Liver (tissue), 9 donors: ENCODE results near the gene HPCAL1. TPM values are rescaled to one million over a fixed set of nuclear protein-coding genes. Genes with fewer than 3 reads are reported as not detected.

Source experiments
- DNase-seq: peaks from one replicate; pipeline ENCODE4 v3.0.0-alpha.2; 2017; ENCODE audit warnings: low spot score
- H3K27ac ChIP-seq, 2 donors: one replicate each; pipeline ENCODE4 v1.7.0; 2013; ENCODE audit warnings: inconsistent platforms in 2 of 2, low read length in 2 of 2, control low read depth in 1 of 2, low read depth in 1 of 2, mild to moderate bottlenecking in 1 of 2
- H3K27me3 ChIP-seq, 4 donors: one replicate each; pipeline versions ENCODE4 v1.6.1 to v1.7.0; 2013; ENCODE audit warnings: low read length in 3 of 4, inconsistent platforms in 1 of 4, mild to moderate bottlenecking in 1 of 4, moderate library complexity in 1 of 4; ENCODE audit not compliant: control insufficient read depth in 4 of 4, insufficient read depth in 4 of 4
- H3K36me3 ChIP-seq, 4 donors: one replicate each; pipeline versions ENCODE4 v1.6.1 to v1.7.0; 2013; ENCODE audit warnings: low read length in 3 of 4, mild to moderate bottlenecking in 3 of 4, low read depth in 1 of 4, moderate library complexity in 1 of 4; ENCODE audit not compliant: control insufficient read depth in 4 of 4, insufficient read depth in 3 of 4
- H3K4me1 ChIP-seq, 4 donors: one replicate each; pipeline versions ENCODE4 v1.6.1 to v1.7.0; 2013; ENCODE audit warnings: low read length in 3 of 4, mild to moderate bottlenecking in 3 of 4, moderate library complexity in 1 of 4; ENCODE audit not compliant: control insufficient read depth in 4 of 4, insufficient read depth in 4 of 4
- H3K4me3 ChIP-seq, 3 donors: one replicate each; pipeline versions ENCODE4 v1.6.1 to v1.7.0; 2013; ENCODE audit warnings: low read length in 3 of 3, control low read depth in 1 of 3, low read depth in 1 of 3, mild to moderate bottlenecking in 1 of 3
- H3K9ac ChIP-seq, 2 donors: one replicate each; pipeline ENCODE4 v1.7.0; 2013; ENCODE audit warnings: low read length in 2 of 2, mild to moderate bottlenecking in 2 of 2, moderate library complexity in 2 of 2, control low read depth in 1 of 2, low read depth in 1 of 2
- H3K9me3 ChIP-seq, 4 donors: one replicate each; pipeline versions ENCODE4 v1.6.1 to v1.7.0; 2013; ENCODE audit warnings: low read length in 3 of 4; ENCODE audit not compliant: control insufficient read depth in 4 of 4
- ATF3 ChIP-seq: IDR thresholded peaks from 2 replicates; pipeline ENCODE4 v1.6.1; 2016; ENCODE audit warnings: antibody characterized with exemption
- EGR1 ChIP-seq, 2 donors: IDR thresholded peaks; 2 replicates each; pipeline ENCODE4 v1.6.1; 2016 to 2018; ENCODE audit warnings: antibody characterized with exemption in 2 of 2, low read depth in 2 of 2
- FOXA1 ChIP-seq: IDR thresholded peaks from 2 replicates; pipeline ENCODE4 v1.6.1; 2016; ENCODE audit warnings: antibody characterized with exemption
- FOXA2 ChIP-seq: IDR thresholded peaks from 2 replicates; pipeline ENCODE4 v1.6.1; 2016; ENCODE audit warnings: antibody characterized with exemption
- GABPA ChIP-seq, 2 donors: IDR thresholded peaks in 1 of 2; conservative IDR thresholded peaks in 1 of 2; 2 replicates each; pipeline ENCODE4 v1.6.1; 2016; ENCODE audit warnings: antibody characterized with exemption in 2 of 2, mild to moderate bottlenecking in 1 of 2, moderate library complexity in 1 of 2
- HNF4A ChIP-seq, 2 donors: conservative IDR thresholded peaks; 2 replicates each; pipeline ENCODE4 v1.6.1; 2016; ENCODE audit warnings: antibody characterized with exemption in 2 of 2, mild to moderate bottlenecking in 2 of 2
- HNF4G ChIP-seq: IDR thresholded peaks from 2 replicates; pipeline ENCODE4 v1.6.1; 2016; ENCODE audit warnings: antibody characterized with exemption
- JUND ChIP-seq, 2 donors: IDR thresholded peaks; 2 replicates each; pipeline ENCODE4 v1.6.1; 2016; ENCODE audit warnings: antibody characterized with exemption in 2 of 2
- NR2F2 ChIP-seq: IDR thresholded peaks from 2 replicates; pipeline ENCODE4 v1.6.1; 2016; ENCODE audit warnings: antibody characterized with exemption
- RAD21 ChIP-seq, 2 donors: IDR thresholded peaks; 2 replicates each; pipeline ENCODE4 v1.6.1; 2016; ENCODE audit warnings: antibody characterized with exemption in 2 of 2, mild to moderate bottlenecking in 2 of 2
- RXRA ChIP-seq, 2 donors: IDR thresholded peaks; 2 replicates each; pipeline ENCODE4 v1.6.1; 2017 to 2018; ENCODE audit warnings: antibody characterized with exemption in 2 of 2, mild to moderate bottlenecking in 1 of 2
- SP1 ChIP-seq: IDR thresholded peaks from 2 replicates; pipeline ENCODE4 v1.6.1; 2018; ENCODE audit warnings: antibody characterized with exemption, mild to moderate bottlenecking
- TAF1 ChIP-seq: conservative IDR thresholded peaks from 2 replicates; pipeline ENCODE4 v1.6.1; 2016; ENCODE audit warnings: antibody characterized with exemption, mild to moderate bottlenecking
- YY1 ChIP-seq: IDR thresholded peaks from 2 replicates; pipeline ENCODE4 v1.6.1; 2016; ENCODE audit warnings: antibody characterized with exemption, mild to moderate bottlenecking
- WGBS: extraction: QIAGEN DNeasy Blood & Tissue Kit; methylation state at CpG from one replicate; pipeline ENCODE4 v1.1.7; 2013; 5-methylcytosine and 5-hydroxymethylcytosine counted together
- polyA plus RNA-seq, 2 donors: library from polyadenylated mRNA; stranded (reverse) in 1 of 2; unstranded in 1 of 2; fragments of 200-250 nt in 1 of 2; fragments of >200 nt in 1 of 2; fragmentation: Nextera tagmentation in 1 of 2; extraction: Ambion mirVana in 1 of 2; gene quantifications; one replicate each; pipeline versions ENCODE4 v1.2.1 to v1.2.3, GENCODE V29; 2013 to 2015
- total RNA-seq, 2 donors: library from RNA; depleted of rRNA; stranded (reverse); fragments of >200 nt; gene quantifications; one replicate each; pipeline ENCODE4 v1.2.3, GENCODE V29; 2014
- TF ChIP-seq, protein P1 (sequence below): IDR thresholded peaks from 2 replicates; pipeline ENCODE4 v1.6.1; 2016; ENCODE audit warnings: antibody characterized with exemption, mild to moderate bottlenecking
- TF ChIP-seq, protein P2 (sequence below): fragments of 150-350 bp; IDR thresholded peaks from 2 replicates; pipeline ENCODE4 v1.5.1; 2017; ENCODE audit warnings: improper control_type of control experiment, low read depth, low read length; ENCODE audit not compliant: missing input control
- donor health status: healthy.
- donor health status: healthy.
- donor health status: healthy.
- donor health status: healthy.
- donor health status: healthy.

HPCAL1 gene
- total and polyA plus RNA-seq, 4 donors = 17.3 to 27.9 (median 22.9) TPM

- WGBS = 81% methylated on average over 7 of the region's 7 CpGs
- no peak for TF ChIP-seq FOXA2
- no peak for TF ChIP-seq YY1
- H3K9ac ChIP-seq = no peak overlapping the region
- H3K27me3 ChIP-seq = no peaks in the 10 kb centered on the region
- no peak overlapping the region for H3K4me3 ChIP-seq
- H3K9me3 ChIP-seq = no peaks in the 10 kb centered on the region
- peaks cover 0 to 24% (median 7%) of the 10 kb centered on the region in 4 donors for H3K4me1 ChIP-seq
- H3K27ac ChIP-seq = no peak overlapping the region
- no peak for DNase-seq
- H3K36me3 ChIP-seq = peaks cover 0 to 2% (median 0%) of the 10 kb centered on the region in 4 donors
Observed at GRCh38 chr2:10378189-10378588, 75.5 kb downstream of the HPCAL1 start.

DNA sequence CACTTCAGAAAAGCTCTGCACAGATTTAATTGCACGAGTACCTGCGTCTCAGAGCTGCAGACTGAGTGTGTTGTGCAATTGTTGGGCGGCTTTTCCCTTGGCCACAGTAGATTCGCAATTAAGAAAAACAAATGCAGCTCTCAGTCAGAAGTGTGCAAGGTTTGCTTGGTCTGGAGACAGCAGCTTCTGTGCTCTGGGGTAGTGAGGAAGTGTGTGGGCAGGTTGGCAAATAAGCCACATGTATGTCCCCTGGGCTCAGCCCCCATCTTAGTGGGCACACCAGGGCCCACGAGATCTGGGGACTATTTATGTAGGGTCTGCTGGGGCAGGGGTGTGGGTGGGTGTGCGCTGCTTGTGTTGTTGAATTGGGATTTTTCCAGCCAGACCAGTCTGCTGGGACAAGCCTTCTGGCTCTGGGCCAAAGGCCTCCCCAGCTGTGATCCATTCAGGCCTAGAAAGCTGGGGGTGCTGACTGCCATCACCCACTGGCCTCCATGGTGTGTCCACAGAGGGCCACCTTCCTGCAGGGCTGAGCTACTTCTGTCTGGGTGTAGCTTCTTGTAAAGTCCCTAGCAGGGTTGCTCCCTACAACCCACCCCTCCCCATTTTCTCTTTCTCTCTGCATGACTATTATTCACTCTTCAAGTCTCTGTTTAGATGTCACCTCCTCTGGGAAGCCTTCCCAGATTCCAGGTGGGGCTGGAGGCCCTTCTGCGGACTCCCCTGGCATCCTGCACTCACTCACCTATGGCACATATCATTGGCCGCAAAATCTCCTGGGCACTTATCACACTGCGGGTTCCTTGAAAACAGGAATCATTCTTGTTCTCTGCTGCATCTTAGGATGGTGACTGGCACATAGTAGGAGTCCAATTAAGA, 77.6 kb downstream of the HPCAL1 start:
- no peaks in the 10 kb centered on the region for H3K9me3 ChIP-seq
- H3K4me1 ChIP-seq = peaks cover 0 to 24% (median 7%) of the 10 kb centered on the region in 4 donors
- TF ChIP-seq NR2F2 = no peak
- TF ChIP-seq RAD21 (IDR thresholded peaks at IDR 0.05) = peak in 1 of 2 donors; percentile 9
- TF ChIP-seq HNF4G = no peak
- TF ChIP-seq TAF1 = no peak
- no peaks in the 10 kb centered on the region for H3K27me3 ChIP-seq
- H3K4me3 ChIP-seq = no peak overlapping the region
- 66% methylated on average over 9 of the region's 9 CpGs for WGBS
- no peak for DNase-seq
- no peak overlapping the region for H3K27ac ChIP-seq
- no peak overlapping the region for H3K9ac ChIP-seq
- H3K36me3 ChIP-seq = peaks cover 0 to 2% (median 0%) of the 10 kb centered on the region in 4 donors

DNA sequence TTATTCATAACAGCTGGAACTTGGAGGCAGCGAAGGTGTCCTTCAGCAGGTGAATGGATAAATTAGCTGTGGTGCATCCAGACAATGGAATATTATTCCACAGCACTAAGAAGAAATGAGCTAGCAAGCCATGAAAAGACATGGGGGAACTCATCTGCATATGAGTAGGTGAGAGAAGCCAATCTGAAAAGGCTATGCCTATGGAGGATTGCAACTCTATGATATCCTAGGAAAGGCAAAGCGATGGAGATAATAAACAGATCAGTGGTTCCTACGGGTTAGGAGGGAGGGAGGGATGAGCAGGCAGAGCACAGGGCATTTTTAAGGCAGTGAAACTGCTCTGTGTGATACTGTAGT, 79.3 kb downstream of the HPCAL1 start:
- H3K4me3 ChIP-seq = no peak overlapping the region
- H3K9ac ChIP-seq = no peak overlapping the region
- TF ChIP-seq RAD21 (IDR thresholded peaks at IDR 0.05) = no peak
- H3K9me3 ChIP-seq = no peaks in the 10 kb centered on the region
- peaks cover 0 to 24% (median 7%) of the 10 kb centered on the region in 4 donors for H3K4me1 ChIP-seq
- no peaks in the 10 kb centered on the region for H3K27me3 ChIP-seq
- H3K27ac ChIP-seq = no peak overlapping the region
- no peak for DNase-seq
- no peaks in the 10 kb centered on the region for H3K36me3 ChIP-seq
- 78% methylated on average over 3 of the region's 3 CpGs for WGBS

- no peak overlapping the region for H3K9ac ChIP-seq
- H3K4me3 ChIP-seq = no peak overlapping the region
- no peak overlapping the region for H3K27ac ChIP-seq
- peaks cover 0 to 21% (median 9%) of the 10 kb centered on the region in 4 donors for H3K4me1 ChIP-seq
- no peaks in the 10 kb centered on the region for H3K36me3 ChIP-seq
- no peaks in the 10 kb centered on the region for H3K27me3 ChIP-seq
- 60% methylated on average over 18 of the region's 18 CpGs for WGBS
- no peaks in the 10 kb centered on the region for H3K9me3 ChIP-seq
- DNase-seq = no peak
- no peak for TF ChIP-seq RAD21 (IDR thresholded peaks at IDR 0.05)
- TF ChIP-seq, protein P1, sequence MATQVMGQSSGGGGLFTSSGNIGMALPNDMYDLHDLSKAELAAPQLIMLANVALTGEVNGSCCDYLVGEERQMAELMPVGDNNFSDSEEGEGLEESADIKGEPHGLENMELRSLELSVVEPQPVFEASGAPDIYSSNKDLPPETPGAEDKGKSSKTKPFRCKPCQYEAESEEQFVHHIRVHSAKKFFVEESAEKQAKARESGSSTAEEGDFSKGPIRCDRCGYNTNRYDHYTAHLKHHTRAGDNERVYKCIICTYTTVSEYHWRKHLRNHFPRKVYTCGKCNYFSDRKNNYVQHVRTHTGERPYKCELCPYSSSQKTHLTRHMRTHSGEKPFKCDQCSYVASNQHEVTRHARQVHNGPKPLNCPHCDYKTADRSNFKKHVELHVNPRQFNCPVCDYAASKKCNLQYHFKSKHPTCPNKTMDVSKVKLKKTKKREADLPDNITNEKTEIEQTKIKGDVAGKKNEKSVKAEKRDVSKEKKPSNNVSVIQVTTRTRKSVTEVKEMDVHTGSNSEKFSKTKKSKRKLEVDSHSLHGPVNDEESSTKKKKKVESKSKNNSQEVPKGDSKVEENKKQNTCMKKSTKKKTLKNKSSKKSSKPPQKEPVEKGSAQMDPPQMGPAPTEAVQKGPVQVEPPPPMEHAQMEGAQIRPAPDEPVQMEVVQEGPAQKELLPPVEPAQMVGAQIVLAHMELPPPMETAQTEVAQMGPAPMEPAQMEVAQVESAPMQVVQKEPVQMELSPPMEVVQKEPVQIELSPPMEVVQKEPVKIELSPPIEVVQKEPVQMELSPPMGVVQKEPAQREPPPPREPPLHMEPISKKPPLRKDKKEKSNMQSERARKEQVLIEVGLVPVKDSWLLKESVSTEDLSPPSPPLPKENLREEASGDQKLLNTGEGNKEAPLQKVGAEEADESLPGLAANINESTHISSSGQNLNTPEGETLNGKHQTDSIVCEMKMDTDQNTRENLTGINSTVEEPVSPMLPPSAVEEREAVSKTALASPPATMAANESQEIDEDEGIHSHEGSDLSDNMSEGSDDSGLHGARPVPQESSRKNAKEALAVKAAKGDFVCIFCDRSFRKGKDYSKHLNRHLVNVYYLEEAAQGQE = no peak
- TF ChIP-seq JUND (IDR thresholded peaks at IDR 0.05) = no peak
- TF ChIP-seq ATF3 = no peak
- TF ChIP-seq GABPA (IDR thresholded peaks at IDR 0.05 in 1 of 2, conservative IDR thresholded peaks at IDR 0.05 in 1 of 2) = no peak
- TF ChIP-seq NR2F2 = no peak
- TF ChIP-seq TAF1 = no peak
- TF ChIP-seq RXRA (IDR thresholded peaks at IDR 0.05) = no peak
- no peak for TF ChIP-seq HNF4G
- TF ChIP-seq FOXA1 = no peak
- no peak for TF ChIP-seq FOXA2
- no peak for TF ChIP-seq HNF4A (conservative IDR thresholded peaks at IDR 0.05)
- no peak for TF ChIP-seq YY1
- TF ChIP-seq EGR1 (IDR thresholded peaks at IDR 0.05; ENCODE audit: low read depth in 2 of 2) = no peak
- TF ChIP-seq, protein P2, sequence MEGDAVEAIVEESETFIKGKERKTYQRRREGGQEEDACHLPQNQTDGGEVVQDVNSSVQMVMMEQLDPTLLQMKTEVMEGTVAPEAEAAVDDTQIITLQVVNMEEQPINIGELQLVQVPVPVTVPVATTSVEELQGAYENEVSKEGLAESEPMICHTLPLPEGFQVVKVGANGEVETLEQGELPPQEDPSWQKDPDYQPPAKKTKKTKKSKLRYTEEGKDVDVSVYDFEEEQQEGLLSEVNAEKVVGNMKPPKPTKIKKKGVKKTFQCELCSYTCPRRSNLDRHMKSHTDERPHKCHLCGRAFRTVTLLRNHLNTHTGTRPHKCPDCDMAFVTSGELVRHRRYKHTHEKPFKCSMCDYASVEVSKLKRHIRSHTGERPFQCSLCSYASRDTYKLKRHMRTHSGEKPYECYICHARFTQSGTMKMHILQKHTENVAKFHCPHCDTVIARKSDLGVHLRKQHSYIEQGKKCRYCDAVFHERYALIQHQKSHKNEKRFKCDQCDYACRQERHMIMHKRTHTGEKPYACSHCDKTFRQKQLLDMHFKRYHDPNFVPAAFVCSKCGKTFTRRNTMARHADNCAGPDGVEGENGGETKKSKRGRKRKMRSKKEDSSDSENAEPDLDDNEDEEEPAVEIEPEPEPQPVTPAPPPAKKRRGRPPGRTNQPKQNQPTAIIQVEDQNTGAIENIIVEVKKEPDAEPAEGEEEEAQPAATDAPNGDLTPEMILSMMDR = no peak
- TF ChIP-seq SP1 = no peak
Observed at GRCh38 chr2:10382354-10383061, 79.8 kb downstream of the HPCAL1 start.
